ENCODE measurements around the gene CAMK2N1. TPM values are rescaled to one million over a fixed set of nuclear protein-coding genes. Genes with fewer than 3 reads are reported as not detected.

Gene CAMK2N1
- total RNA-seq, 1 experiment from 2014 or later = 51.2 TPM

DNA sequence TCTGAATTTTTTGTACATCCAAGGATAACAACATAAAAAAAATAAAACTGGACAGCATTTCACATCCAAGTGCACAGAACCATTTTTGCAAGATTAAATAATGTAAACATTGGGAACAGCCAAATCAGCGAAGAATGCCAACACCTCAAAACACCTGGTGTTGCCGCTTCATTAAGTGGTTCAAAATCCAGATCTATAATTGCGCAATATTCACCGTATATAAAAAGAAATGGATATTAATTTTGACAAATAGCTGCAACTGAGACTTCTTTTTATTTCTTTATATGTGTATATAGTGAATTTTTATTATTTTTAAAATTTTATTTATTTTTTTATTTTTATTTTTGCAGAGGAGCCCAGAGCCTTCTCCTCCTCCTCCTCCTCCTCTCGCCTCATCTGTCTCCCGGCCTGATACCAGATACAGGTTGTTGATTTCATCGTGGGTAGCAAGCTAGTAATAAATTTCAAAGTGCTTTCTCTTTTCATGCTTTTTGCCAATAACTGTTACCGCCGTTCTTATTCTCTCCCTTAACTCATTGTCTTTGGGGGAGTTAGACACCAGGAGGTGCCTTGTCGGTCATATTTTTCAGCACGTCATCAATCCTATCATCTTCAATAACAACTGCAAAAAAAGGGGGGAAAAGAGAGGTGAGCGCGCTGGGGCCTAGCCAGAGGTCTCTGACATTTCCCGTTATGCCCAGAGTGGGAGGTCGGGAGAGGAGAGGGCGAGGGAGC lies 2.7 kb downstream of the CAMK2N1 start:
- POLR2A ChIA-PET (ENCODE audit: unreplicated experiment) = interaction anchor here (0.6 kb wide), 1 partner anchor 11 kb away, joined by 3 read pairs; no protein-coding TSS in a partner anchor
- H3K36me3 ChIP-seq (ENCODE audit: low read depth, low read length) = 0 out of 2 replicates have a peak, but pooled peaks cover 3% of the 10 kb centered on the region
- H3K9me3 ChIP-seq (ENCODE audit: low read length) = no peaks in the 10 kb centered on the region
- TF ChIP-seq EZH2phosphoT487 (IDR thresholded peaks at IDR 0.05; ENCODE audit: borderline replicate concordance, low read length) (no peak), EZH2 (IDR thresholded peaks at IDR 0.05; ENCODE audit: low read length, unreplicated experiment) (no peak)
- TF ChIP-seq, protein P1, sequence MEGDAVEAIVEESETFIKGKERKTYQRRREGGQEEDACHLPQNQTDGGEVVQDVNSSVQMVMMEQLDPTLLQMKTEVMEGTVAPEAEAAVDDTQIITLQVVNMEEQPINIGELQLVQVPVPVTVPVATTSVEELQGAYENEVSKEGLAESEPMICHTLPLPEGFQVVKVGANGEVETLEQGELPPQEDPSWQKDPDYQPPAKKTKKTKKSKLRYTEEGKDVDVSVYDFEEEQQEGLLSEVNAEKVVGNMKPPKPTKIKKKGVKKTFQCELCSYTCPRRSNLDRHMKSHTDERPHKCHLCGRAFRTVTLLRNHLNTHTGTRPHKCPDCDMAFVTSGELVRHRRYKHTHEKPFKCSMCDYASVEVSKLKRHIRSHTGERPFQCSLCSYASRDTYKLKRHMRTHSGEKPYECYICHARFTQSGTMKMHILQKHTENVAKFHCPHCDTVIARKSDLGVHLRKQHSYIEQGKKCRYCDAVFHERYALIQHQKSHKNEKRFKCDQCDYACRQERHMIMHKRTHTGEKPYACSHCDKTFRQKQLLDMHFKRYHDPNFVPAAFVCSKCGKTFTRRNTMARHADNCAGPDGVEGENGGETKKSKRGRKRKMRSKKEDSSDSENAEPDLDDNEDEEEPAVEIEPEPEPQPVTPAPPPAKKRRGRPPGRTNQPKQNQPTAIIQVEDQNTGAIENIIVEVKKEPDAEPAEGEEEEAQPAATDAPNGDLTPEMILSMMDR (conservative IDR thresholded peaks at IDR 0.05; ENCODE audit: low read depth, low read length) = no peak
- BruUV-seq (replicated peaks) = no TSS peak
- H2AFZ ChIP-seq (ENCODE audit: low read length) = no peak overlapping the region
- peaks cover 4% of the 10 kb centered on the region for H3F3A ChIP-seq (ENCODE audit: low read length, unreplicated experiment)
- no peak for ATAC-seq
- no peak overlapping the region for H3K27ac ChIP-seq (ENCODE audit: low read length)
- intact Hi-C loops (cut with micrococcal nuclease) = no loop called here
- peaks cover 38% of the 10 kb centered on the region for H3K79me2 ChIP-seq (ENCODE audit: low read length)
- H3K27me3 ChIP-seq (ENCODE audit: low read length) = peaks cover 6% of the 10 kb centered on the region
- no peak for DNase-seq
- CTCF ChIA-PET = no interaction called here
- H3K4me1 ChIP-seq (ENCODE audit: insufficient read depth, low read length) = peaks cover 44% of the 10 kb centered on the region
- no peaks in the 10 kb centered on the region for H3K9me2 ChIP-seq (replicated peaks; ENCODE audit: low read length)
- peak overlapping the region; percentile 98 for H3K4me3 ChIP-seq (ENCODE audit: low read length)
- peaks cover 30% of the 10 kb centered on the region for H4K20me1 ChIP-seq (ENCODE audit: low read length)
- peak overlapping the region; percentile 86 for H3K9ac ChIP-seq (ENCODE audit: low read length)
- H3K4me2 ChIP-seq (ENCODE audit: low read length) = peak overlapping the region; percentile 99

GRCh38 chr1:20481643-20482498 lies 4.1 kb downstream of the CAMK2N1 start:
- H2AFZ ChIP-seq (ENCODE audit: low read length) = no peak overlapping the region
- BruUV-seq (replicated peaks) = no TSS peak
- TF ChIP-seq EZH2 (IDR thresholded peaks at IDR 0.05; ENCODE audit: low read length, unreplicated experiment) = no peak
- TF ChIP-seq, protein P1 (conservative IDR thresholded peaks at IDR 0.05; ENCODE audit: low read depth, low read length) = no peak
- TF ChIP-seq EZH2phosphoT487 (IDR thresholded peaks at IDR 0.05; ENCODE audit: borderline replicate concordance, low read length) = no peak
- 0 out of 2 replicates have a peak overlapping the region, but pooled peaks have one; percentile 43 for H3K4me3 ChIP-seq (ENCODE audit: low read length)
- DNase-seq (no peak), ATAC-seq (no peak)
- H3K79me2 ChIP-seq (ENCODE audit: low read length) = peaks cover 38% of the 10 kb centered on the region
- H4K20me1 ChIP-seq (ENCODE audit: low read length) = peaks cover 30% of the 10 kb centered on the region
- POLR2A ChIA-PET (ENCODE audit: unreplicated experiment) = interaction anchor here (0.6 kb wide), 1 partner anchor 129 kb away, joined by 3 read pairs; no protein-coding TSS in a partner anchor
- peaks cover 6% of the 10 kb centered on the region for H3K27me3 ChIP-seq (ENCODE audit: low read length)
- CTCF ChIA-PET = interaction anchor here (0.7 kb wide), 1 partner anchor 13 kb away, joined by 4 read pairs; no protein-coding TSS in a partner anchor
- H3K4me2 ChIP-seq (ENCODE audit: low read length) = peak overlapping the region; percentile 58
- 0 out of 2 replicates have a peak, but pooled peaks cover 3% of the 10 kb centered on the region for H3K36me3 ChIP-seq (ENCODE audit: low read depth, low read length)
- peaks cover 4% of the 10 kb centered on the region for H3F3A ChIP-seq (ENCODE audit: low read length, unreplicated experiment)
- H3K9ac ChIP-seq (ENCODE audit: low read length) = no peak overlapping the region
- intact Hi-C loops (cut with micrococcal nuclease) = no loop called here
- peaks cover 48% of the 10 kb centered on the region for H3K4me1 ChIP-seq (ENCODE audit: insufficient read depth, low read length)
- H3K27ac ChIP-seq (ENCODE audit: low read length) = peak overlapping the region; percentile 55
- no peaks in the 10 kb centered on the region for H3K9me2 ChIP-seq (replicated peaks; ENCODE audit: low read length)
- no peaks in the 10 kb centered on the region for H3K9me3 ChIP-seq (ENCODE audit: low read length)
